Measurements from ENCODE around the gene DCHS1. TPM values are rescaled to one million over a fixed set of nuclear protein-coding genes. Genes with fewer than 3 reads are reported as not detected.

Gene DCHS1
- total and polyA plus RNA-seq, 4 donors: 6.0 to 39.9 (median 11.5) TPM

- TF ChIP-seq CTCF (IDR thresholded peaks at IDR 0.05; ENCODE audit: control extremely low read depth, extremely low read depth): no peak
- 3 to 8% methylated on average over 41 to 84 of the region's 84 CpGs for WGBS, 2 donors
- Histone ChIP-seq H3K4me1 (ENCODE audit: control insufficient read depth in 5 of 5, insufficient read depth in 5 of 5, low read length in 5 of 5) (peaks cover 0 to 28% (median 5%) of the 10 kb centered on the region in 5 donors), H3K27me3 (ENCODE audit: control insufficient read depth in 3 of 3, insufficient read depth in 3 of 3, low read length in 2 of 3) (no peaks in the 10 kb centered on the region), H3K4me3 (peak overlapping the region; percentile 35), H3K36me3 (ENCODE audit: control insufficient read depth in 4 of 4, insufficient read depth in 4 of 4, low read length in 4 of 4) (peaks cover 0 to 5% (median 0%) of the 10 kb centered on the region in 4 donors), H3K9me3 (ENCODE audit: control insufficient read depth in 4 of 4, insufficient read depth in 3 of 4, low read length in 3 of 4) (no peaks in the 10 kb centered on the region), H3K9ac (ENCODE audit: insufficient read depth in 1 of 2, low read length in 2 of 2) (peak overlapping the region; percentile 21 to 74), H3K27ac (ENCODE audit: low read depth in 1 of 2, low read length in 1 of 2) (peak overlapping the region; percentile 55 to 67)
- ATAC-seq (ENCODE audit: insufficient read depth, low FRiP score) (no peak), DNase-seq (peak; percentile 59 to 66 (median 64))
Observed at GRCh38 chr11:6655020-6655789, 404 bp downstream of the DCHS1 start.

GRCh38 chr11:6654281-6655019 is 1.2 kb downstream of the DCHS1 start:
- no peak overlapping the region for H3K4me3 ChIP-seq
- no peak for ATAC-seq (ENCODE audit: insufficient read depth, low FRiP score)
- H3K36me3 ChIP-seq (ENCODE audit: control insufficient read depth in 4 of 4, insufficient read depth in 4 of 4, low read length in 4 of 4): peaks cover 0 to 5% (median 0%) of the 10 kb centered on the region in 4 donors
- H3K27ac ChIP-seq (ENCODE audit: low read depth in 1 of 2, low read length in 1 of 2): peak overlapping the region in 1 of 2 donors; percentile 67
- WGBS, 2 donors: 52 to 58% methylated on average over 9 of the region's 9 CpGs
- no peaks in the 10 kb centered on the region for H3K9me3 ChIP-seq (ENCODE audit: control insufficient read depth in 4 of 4, insufficient read depth in 3 of 4, low read length in 3 of 4)
- no peak for TF ChIP-seq CTCF (IDR thresholded peaks at IDR 0.05; ENCODE audit: control extremely low read depth, extremely low read depth)
- DNase-seq: peak; percentile 49 to 58 (median 54)
- peaks cover 0 to 28% (median 5%) of the 10 kb centered on the region in 5 donors for H3K4me1 ChIP-seq (ENCODE audit: control insufficient read depth in 5 of 5, insufficient read depth in 5 of 5, low read length in 5 of 5)
- H3K27me3 ChIP-seq (ENCODE audit: control insufficient read depth in 3 of 3, insufficient read depth in 3 of 3, low read length in 2 of 3): no peaks in the 10 kb centered on the region
- H3K9ac ChIP-seq (ENCODE audit: insufficient read depth in 1 of 2, low read length in 2 of 2): peak overlapping the region in 1 of 2 donors; percentile 74

GRCh38 chr11:6653656-6654055 is 2.0 kb downstream of the DCHS1 start:
- WGBS, 2 donors: 90 to 92% methylated on average over 2 of the region's 2 CpGs
- DNase-seq: no peak
- TF ChIP-seq CTCF (IDR thresholded peaks at IDR 0.05; ENCODE audit: control extremely low read depth, extremely low read depth): no peak
- Histone ChIP-seq H3K9ac (ENCODE audit: insufficient read depth in 1 of 2, low read length in 2 of 2) (no peak overlapping the region), H3K36me3 (ENCODE audit: control insufficient read depth in 4 of 4, insufficient read depth in 4 of 4, low read length in 4 of 4) (peaks cover 0 to 5% (median 0%) of the 10 kb centered on the region in 4 donors), H3K9me3 (ENCODE audit: control insufficient read depth in 4 of 4, insufficient read depth in 3 of 4, low read length in 3 of 4) (no peaks in the 10 kb centered on the region), H3K27me3 (ENCODE audit: control insufficient read depth in 3 of 3, insufficient read depth in 3 of 3, low read length in 2 of 3) (no peaks in the 10 kb centered on the region), H3K4me3 (no peak overlapping the region), H3K27ac (ENCODE audit: low read depth in 1 of 2, low read length in 1 of 2) (no peak overlapping the region), H3K4me1 (ENCODE audit: control insufficient read depth in 5 of 5, insufficient read depth in 5 of 5, low read length in 5 of 5) (peaks cover 0 to 28% (median 5%) of the 10 kb centered on the region in 5 donors)
- ATAC-seq (ENCODE audit: insufficient read depth, low FRiP score): no peak
